GM19043 (cell line): ENCODE measurements around the gene UPK3BL1.
A peak's percentile ranks its signal among the peaks of the same experiment; 100 is the strongest.
"Not testable (repeated sequence)": the region's sequence is repeated elsewhere in the genome, so short reads cannot be mapped to it uniquely, and the experiment has no call there.

Experiments
- ATAC-seq: cut with Tn5 transposase; IDR thresholded peaks from one replicate; pipeline ENCODE4 v1.9.1; 2021; ENCODE audit warnings: low read depth; ENCODE audit not compliant: unreplicated experiment

The UPK3BL1 gene

GRCh38 chr7:102630622-102631021 lies 12.0 kb downstream of the UPK3BL1 start:
- ATAC-seq: not testable (repeated sequence)

- ATAC-seq: not testable (repeated sequence)
These were observed 15.2 kb downstream of the UPK3BL1 start for GRCh38 chr7:102627271-102627904.

- ATAC-seq: not testable (repeated sequence)
These were observed 24.5 kb downstream of the UPK3BL1 start for GRCh38 chr7:102618122-102618521.

GRCh38 chr7:102616507-102617125 lies 26.0 kb downstream of the UPK3BL1 start, which contains the start of gene RASA4:
TSS of gene RASA4 (minus strand) at chr7:102616756. CDS start at chr7:102616689, 67 bp downstream.
- peak; percentile 56 for ATAC-seq

- not testable (repeated sequence) for ATAC-seq
These were observed 26.7 kb downstream of the UPK3BL1 start for GRCh38 chr7:102615930-102616329.

- ATAC-seq: not testable (repeated sequence)
These were observed 27.7 kb downstream of the UPK3BL1 start for GRCh38 chr7:102614873-102615272.

- peak; percentile 12 for ATAC-seq
These were observed 28.3 kb downstream of the UPK3BL1 start for GRCh38 chr7:102614346-102614697.

- ATAC-seq: peak; percentile 64
These were observed 28.8 kb downstream of the UPK3BL1 start for GRCh38 chr7:102613575-102614345.

- ATAC-seq: not testable (repeated sequence)
These were observed 30.8 kb downstream of the UPK3BL1 start for GRCh38 chr7:102611675-102612325.

- peak; percentile 38 for ATAC-seq
These were observed 31.4 kb downstream of the UPK3BL1 start for GRCh38 chr7:102611013-102611674.

GRCh38 chr7:102610441-102610840 lies 32.1 kb downstream of the UPK3BL1 start:
- not testable (repeated sequence) for ATAC-seq

- not testable (repeated sequence) for ATAC-seq
These were observed 32.9 kb downstream of the UPK3BL1 start for GRCh38 chr7:102609734-102610133.

GRCh38 chr7:102606848-102607247 lies 35.7 kb downstream of the UPK3BL1 start:
- not testable (repeated sequence) for ATAC-seq

- ATAC-seq: not testable (repeated sequence)
These were observed 38.0 kb downstream of the UPK3BL1 start for GRCh38 chr7:102604431-102605145.

GRCh38 chr7:102602317-102602716 lies 40.3 kb downstream of the UPK3BL1 start:
- ATAC-seq: not testable (repeated sequence)

GRCh38 chr7:102599699-102600098 lies 42.9 kb downstream of the UPK3BL1 start:
- not testable (repeated sequence) for ATAC-seq

- ATAC-seq: not testable (repeated sequence)
These were observed 46.6 kb downstream of the UPK3BL1 start for GRCh38 chr7:102596036-102596435.

GRCh38 chr7:102593637-102594334 lies 48.8 kb downstream of the UPK3BL1 start:
- ATAC-seq: peak; percentile 58

- ATAC-seq: peak; percentile 45
These were observed 50.0 kb downstream of the UPK3BL1 start for GRCh38 chr7:102592477-102593019.
